HCT116 (cell line): ENCODE data around the gene ATG16L1.

Experiments used
- ATF3 ChIP-seq: IDR thresholded peaks from 2 replicates; pipeline ENCODE4 v1.6.1; 2012
- CBX3 ChIP-seq: IDR thresholded peaks from 2 replicates; pipeline ENCODE4 v1.6.1; 2012; ENCODE audit warnings: low read depth
- CEBPB ChIP-seq: IDR thresholded peaks from 2 replicates; pipeline ENCODE4 v1.6.1; 2012; ENCODE audit warnings: low read depth
- EZH2 ChIP-seq: fragments of 200-600 bp; sonication (generic); IDR thresholded peaks from 2 replicates; pipeline ENCODE4 v1.6.1; 2017; ENCODE audit warnings: antibody characterized with exemption, mixed run types
- EZH2phosphoT487 ChIP-seq: fragments of 200-600 bp; IDR thresholded peaks from 2 replicates; pipeline ENCODE4 v1.6.1; 2018; ENCODE audit warnings: antibody characterized with exemption, borderline replicate concordance
- FOSL1 ChIP-seq: IDR thresholded peaks from 2 replicates; pipeline ENCODE4 v1.6.1; 2012; ENCODE audit warnings: low read depth
- JUND ChIP-seq: IDR thresholded peaks from 2 replicates; pipeline ENCODE4 v1.6.1; 2012
- MAX ChIP-seq: IDR thresholded peaks from 2 replicates; pipeline ENCODE4 v1.6.1; 2012
- POLR2A ChIP-seq: IDR thresholded peaks from 2 replicates; pipeline ENCODE4 v1.7.0; 2011; ENCODE audit warnings: borderline replicate concordance; ENCODE audit not compliant: insufficient read depth, insufficient read length; ENCODE audit errors: extremely low read depth
- POLR2AphosphoS5 ChIP-seq: IDR thresholded peaks from 2 replicates; pipeline ENCODE4 v1.6.1; 2011; ENCODE audit warnings: mild to moderate bottlenecking, low read depth, low read length, moderate library complexity
- SIN3A ChIP-seq: IDR thresholded peaks from 2 replicates; pipeline ENCODE4 v1.6.1; 2012; ENCODE audit warnings: low read depth
- SP1 ChIP-seq: IDR thresholded peaks from 2 replicates; pipeline ENCODE4 v1.6.1; 2012; ENCODE audit warnings: low read depth
- YY1 ChIP-seq: IDR thresholded peaks from 2 replicates; pipeline ENCODE4 v1.6.1; 2011; ENCODE audit warnings: low read length, low read depth, moderate library complexity, mild to moderate bottlenecking; ENCODE audit not compliant: insufficient replicate concordance; ENCODE audit errors: extremely low read depth
- TF ChIP-seq, protein P1 (sequence below), 3 experiments: fragments of 200-600 bp in 1 of 3; sonication (generic) in 1 of 3; IDR thresholded peaks in 2 of 3; conservative IDR thresholded peaks in 1 of 3; 2 replicates each; pipeline ENCODE4 v1.5.1; 2012 to 2017; ENCODE audit warnings: low read depth in 2 of 3, low read length in 2 of 3, antibody characterized with exemption in 1 of 3, borderline replicate concordance in 1 of 3, control low read depth in 1 of 3, mild to moderate bottlenecking in 1 of 3, mixed read lengths in 1 of 3, mixed run types in 1 of 3, moderate library complexity in 1 of 3; ENCODE audit not compliant: insufficient read depth in 1 of 3

DNA sequence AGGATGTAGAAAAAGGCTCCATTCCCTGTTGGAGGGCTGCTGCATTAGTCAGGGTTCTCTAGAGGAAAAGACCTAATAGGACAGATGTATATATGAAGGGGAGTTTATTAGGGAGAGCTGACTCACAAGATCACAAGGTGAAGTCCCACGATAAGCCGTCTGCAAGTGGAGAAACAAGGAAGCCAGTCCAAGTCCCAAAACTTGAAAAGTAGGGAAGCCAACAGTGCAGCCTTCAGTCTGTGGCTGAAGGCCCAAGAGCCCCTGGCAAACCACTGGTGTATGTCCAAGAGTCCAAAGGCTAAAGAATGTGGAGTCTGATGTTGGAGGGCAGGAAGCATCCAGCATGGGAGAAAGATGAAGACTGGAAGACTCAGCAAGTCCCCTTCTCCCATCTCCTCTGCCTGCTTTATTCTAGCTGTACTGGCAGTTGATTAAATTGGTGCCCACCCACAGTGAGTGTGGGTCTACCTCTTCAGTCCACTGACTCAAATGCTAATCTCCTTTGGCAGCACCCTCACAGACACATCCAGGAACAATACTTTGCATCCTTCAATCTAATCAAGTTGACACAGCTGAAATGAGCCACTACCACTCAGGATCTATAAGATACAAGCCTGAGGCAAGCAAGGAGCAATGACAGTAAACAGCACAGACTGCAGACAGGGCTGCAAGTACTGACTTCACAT is 30.0 kb upstream of the ATG16L1 start:
- TF ChIP-seq MAX: no peak
- TF ChIP-seq CBX3: no peak
- no peak for TF ChIP-seq POLR2AphosphoS5
- TF ChIP-seq EZH2phosphoT487: no peak
- TF ChIP-seq, protein P1, sequence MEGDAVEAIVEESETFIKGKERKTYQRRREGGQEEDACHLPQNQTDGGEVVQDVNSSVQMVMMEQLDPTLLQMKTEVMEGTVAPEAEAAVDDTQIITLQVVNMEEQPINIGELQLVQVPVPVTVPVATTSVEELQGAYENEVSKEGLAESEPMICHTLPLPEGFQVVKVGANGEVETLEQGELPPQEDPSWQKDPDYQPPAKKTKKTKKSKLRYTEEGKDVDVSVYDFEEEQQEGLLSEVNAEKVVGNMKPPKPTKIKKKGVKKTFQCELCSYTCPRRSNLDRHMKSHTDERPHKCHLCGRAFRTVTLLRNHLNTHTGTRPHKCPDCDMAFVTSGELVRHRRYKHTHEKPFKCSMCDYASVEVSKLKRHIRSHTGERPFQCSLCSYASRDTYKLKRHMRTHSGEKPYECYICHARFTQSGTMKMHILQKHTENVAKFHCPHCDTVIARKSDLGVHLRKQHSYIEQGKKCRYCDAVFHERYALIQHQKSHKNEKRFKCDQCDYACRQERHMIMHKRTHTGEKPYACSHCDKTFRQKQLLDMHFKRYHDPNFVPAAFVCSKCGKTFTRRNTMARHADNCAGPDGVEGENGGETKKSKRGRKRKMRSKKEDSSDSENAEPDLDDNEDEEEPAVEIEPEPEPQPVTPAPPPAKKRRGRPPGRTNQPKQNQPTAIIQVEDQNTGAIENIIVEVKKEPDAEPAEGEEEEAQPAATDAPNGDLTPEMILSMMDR (IDR thresholded peaks at IDR 0.05 in 2 of 3, conservative IDR thresholded peaks at IDR 0.05 in 1 of 3; ENCODE audit: borderline replicate concordance in 1 of 3, insufficient read depth in 1 of 3, low read depth in 2 of 3, low read length in 2 of 3): no peak
- TF ChIP-seq JUND: no peak
- no peak for TF ChIP-seq SIN3A
- no peak for TF ChIP-seq EZH2
- no peak for TF ChIP-seq FOSL1
- no peak for TF ChIP-seq SP1
- no peak for TF ChIP-seq YY1
- no peak for TF ChIP-seq POLR2A
- TF ChIP-seq CEBPB: no peak
- no peak for TF ChIP-seq ATF3
